ENCODE measurements around the gene KANK3.
"Not testable (repeated sequence)": the region's sequence is repeated elsewhere in the genome, so short reads cannot be mapped to it uniquely, and the experiment has no call there.

The KANK3 gene

DNA sequence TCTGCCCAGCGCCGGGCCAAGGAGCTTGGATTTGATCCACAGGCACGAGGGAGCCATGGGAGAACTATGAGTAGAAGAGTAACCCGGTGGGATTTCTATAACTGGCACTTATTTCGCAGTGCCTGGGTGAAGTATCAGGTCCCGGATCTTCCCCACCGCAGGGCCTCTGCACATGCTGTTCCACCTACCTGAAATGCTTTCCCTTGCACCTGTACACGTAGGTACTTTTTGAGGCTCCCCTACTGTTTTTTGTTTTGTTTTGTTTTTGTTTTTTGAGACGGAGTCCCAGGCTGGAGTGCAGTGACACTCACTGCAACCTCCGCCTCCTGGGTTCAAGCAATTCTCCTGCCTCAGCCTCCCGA lies 402 bp upstream of the KANK3 start:
- no peak overlapping the region for H2AK5ac ChIP-seq (ENCODE audit: low read length, severe bottlenecking)
- no peak overlapping the region for H3K27ac ChIP-seq (ENCODE audit: low read length, poor library complexity, severe bottlenecking)
- H2BK5ac ChIP-seq (ENCODE audit: low read depth, low read length, poor library complexity, severe bottlenecking): no peak overlapping the region
- H3K9me3 ChIP-seq (ENCODE audit: control insufficient read depth, low read length): no peaks in the 10 kb centered on the region
- H2AFZ ChIP-seq (ENCODE audit: low read depth, low read length): peak overlapping the region; percentile 39
- no peak overlapping the region for H2BK120ac ChIP-seq (ENCODE audit: low read depth, low read length)
- no peak overlapping the region for H2BK15ac ChIP-seq (ENCODE audit: low read depth, poor library complexity, severe bottlenecking)
- H3K79me1 ChIP-seq (replicated peaks; ENCODE audit: low read length, poor library complexity, severe bottlenecking): no peaks in the 10 kb centered on the region
- 55% methylated on average over 10 of the region's 11 CpGs for WGBS
- no peak overlapping the region for H3K23ac ChIP-seq (ENCODE audit: low read length in 2 of 2)
- peak overlapping the region in 1 of 2 experiments; percentile 5 for H3K18ac ChIP-seq (ENCODE audit: low read depth in 1 of 2, low read length in 2 of 2)
- no peaks in the 10 kb centered on the region for H3K36me3 ChIP-seq (ENCODE audit: control insufficient read depth in 1 of 2, insufficient read depth in 2 of 2, low read depth in 1 of 2, low read length in 2 of 2)
- peak overlapping the region; percentile 71 for H3K4me2 ChIP-seq (ENCODE audit: low read length, poor library complexity, severe bottlenecking)
- H3K9ac ChIP-seq (ENCODE audit: low read length): no peak overlapping the region
- peak overlapping the region in 1 of 2 experiments; percentile 66 for H3K4me3 ChIP-seq (ENCODE audit: insufficient read depth in 1 of 2, low read depth in 1 of 2, low read length in 2 of 2)
- H3K4ac ChIP-seq (ENCODE audit: low read depth in 1 of 2, low read length in 2 of 2): no peak overlapping the region
- no peak for DNase-seq
- peak overlapping the region; percentile 12 for H4K91ac ChIP-seq (ENCODE audit: low read length)
- no peak overlapping the region for H4K8ac ChIP-seq (ENCODE audit: low read length)
- H2BK12ac ChIP-seq (ENCODE audit: low read length in 2 of 2): no peak overlapping the region
- no peak overlapping the region for H3K14ac ChIP-seq (ENCODE audit: low read length in 2 of 2)
- peaks cover 21 to 45% of the 10 kb centered on the region in 2 experiments for H3K27me3 ChIP-seq (ENCODE audit: control insufficient read depth in 1 of 2, insufficient read depth in 1 of 2, low read length in 2 of 2)
- peaks cover 18% of the 10 kb centered on the region for H3K4me1 ChIP-seq (ENCODE audit: control insufficient read depth, insufficient read depth, low read depth, low read length)

GRCh38 chr19:8342316-8342683 lies 762 bp downstream of the KANK3 start:
- H3K4me1 ChIP-seq (ENCODE audit: control insufficient read depth, insufficient read depth, low read depth, low read length): peaks cover 16% of the 10 kb centered on the region

GRCh38 chr19:8341504-8341903 lies 1.6 kb downstream of the KANK3 start:
- H3K4ac ChIP-seq (ENCODE audit: low read depth in 1 of 2, low read length in 2 of 2); H3K14ac ChIP-seq (ENCODE audit: low read length in 2 of 2); H2BK15ac ChIP-seq (ENCODE audit: low read depth, poor library complexity, severe bottlenecking); H3K9me3 ChIP-seq (ENCODE audit: control insufficient read depth, low read length); H3K4me3 ChIP-seq (ENCODE audit: insufficient read depth in 1 of 2, low read depth in 1 of 2, low read length in 2 of 2); H3K18ac ChIP-seq (ENCODE audit: low read depth in 1 of 2, low read length in 2 of 2); H2BK12ac ChIP-seq (ENCODE audit: low read length in 2 of 2); H3K27ac ChIP-seq (ENCODE audit: low read length, poor library complexity, severe bottlenecking); H3K4me2 ChIP-seq (ENCODE audit: low read length, poor library complexity, severe bottlenecking); H4K91ac ChIP-seq (ENCODE audit: low read length); H3K23ac ChIP-seq (ENCODE audit: low read length in 2 of 2); H3K79me1 ChIP-seq (replicated peaks; ENCODE audit: low read length, poor library complexity, severe bottlenecking); H3K9ac ChIP-seq (ENCODE audit: low read length); H2BK5ac ChIP-seq (ENCODE audit: low read depth, low read length, poor library complexity, severe bottlenecking); H3K36me3 ChIP-seq (ENCODE audit: control insufficient read depth in 1 of 2, insufficient read depth in 2 of 2, low read depth in 1 of 2, low read length in 2 of 2); H2AFZ ChIP-seq (ENCODE audit: low read depth, low read length); H2BK120ac ChIP-seq (ENCODE audit: low read depth, low read length); H2AK5ac ChIP-seq (ENCODE audit: low read length, severe bottlenecking); H4K8ac ChIP-seq (ENCODE audit: low read length); DNase-seq: not testable (repeated sequence)
- 100% methylated on average over 4 of the region's 4 CpGs for WGBS
- peaks cover 16% of the 10 kb centered on the region for H3K4me1 ChIP-seq (ENCODE audit: control insufficient read depth, insufficient read depth, low read depth, low read length)
- H3K27me3 ChIP-seq (ENCODE audit: control insufficient read depth in 1 of 2, insufficient read depth in 1 of 2, low read length in 2 of 2): peaks cover 21 to 55% of the 10 kb centered on the region in 2 experiments

More at GRCh38 chr19:8342316-8342683, 762 bp downstream of the KANK3 start:
- Histone ChIP-seq H3K18ac (ENCODE audit: low read depth in 1 of 2, low read length in 2 of 2) (no peak overlapping the region), H2BK120ac (ENCODE audit: low read depth, low read length) (no peak overlapping the region), H2BK15ac (ENCODE audit: low read depth, poor library complexity, severe bottlenecking) (no peak overlapping the region), H3K36me3 (ENCODE audit: control insufficient read depth in 1 of 2, insufficient read depth in 2 of 2, low read depth in 1 of 2, low read length in 2 of 2) (no peaks in the 10 kb centered on the region), H3K4me2 (ENCODE audit: low read length, poor library complexity, severe bottlenecking) (no peak overlapping the region), H3K27ac (ENCODE audit: low read length, poor library complexity, severe bottlenecking) (no peak overlapping the region), H2BK12ac (ENCODE audit: low read length in 2 of 2) (peak overlapping the region in 1 of 2 experiments; percentile 29), H3K23ac (ENCODE audit: low read length in 2 of 2) (no peak overlapping the region), H3K4me3 (ENCODE audit: insufficient read depth in 1 of 2, low read depth in 1 of 2, low read length in 2 of 2) (no peak overlapping the region), H4K91ac (ENCODE audit: low read length) (no peak overlapping the region), H2AK5ac (ENCODE audit: low read length, severe bottlenecking) (no peak overlapping the region), H4K8ac (ENCODE audit: low read length) (no peak overlapping the region), H2BK5ac (ENCODE audit: low read depth, low read length, poor library complexity, severe bottlenecking) (no peak overlapping the region), H2AFZ (ENCODE audit: low read depth, low read length) (no peak overlapping the region), H3K14ac (ENCODE audit: low read length in 2 of 2) (no peak overlapping the region), H3K4ac (ENCODE audit: low read depth in 1 of 2, low read length in 2 of 2) (no peak overlapping the region), H3K79me1 (replicated peaks; ENCODE audit: low read length, poor library complexity, severe bottlenecking) (no peaks in the 10 kb centered on the region), H3K9me3 (ENCODE audit: control insufficient read depth, low read length) (no peaks in the 10 kb centered on the region), H3K9ac (ENCODE audit: low read length) (no peak overlapping the region), H3K27me3 (ENCODE audit: control insufficient read depth in 1 of 2, insufficient read depth in 1 of 2, low read length in 2 of 2) (peaks cover 21 to 51% of the 10 kb centered on the region in 2 experiments)
- no peak for DNase-seq
- 51% methylated on average over 14 of the region's 14 CpGs for WGBS

GRCh38 chr19:8340341-8341096 lies 2.5 kb downstream of the KANK3 start:
- no peak overlapping the region for H4K8ac ChIP-seq (ENCODE audit: low read length)
- H3K4me2 ChIP-seq (ENCODE audit: low read length, poor library complexity, severe bottlenecking): no peak overlapping the region
- no peak overlapping the region for H2BK15ac ChIP-seq (ENCODE audit: low read depth, poor library complexity, severe bottlenecking)
- no peak overlapping the region for H3K23ac ChIP-seq (ENCODE audit: low read length in 2 of 2)
- no peak overlapping the region for H2AFZ ChIP-seq (ENCODE audit: low read depth, low read length)
- no peak overlapping the region for H2AK5ac ChIP-seq (ENCODE audit: low read length, severe bottlenecking)
- no peak overlapping the region for H3K27ac ChIP-seq (ENCODE audit: low read length, poor library complexity, severe bottlenecking)
- H3K9ac ChIP-seq (ENCODE audit: low read length): no peak overlapping the region
- DNase-seq: peak; percentile 49
- H3K27me3 ChIP-seq (ENCODE audit: control insufficient read depth in 1 of 2, insufficient read depth in 1 of 2, low read length in 2 of 2): peaks cover 27 to 65% of the 10 kb centered on the region in 2 experiments
- H3K14ac ChIP-seq (ENCODE audit: low read length in 2 of 2): no peak overlapping the region
- no peak overlapping the region for H2BK120ac ChIP-seq (ENCODE audit: low read depth, low read length)
- no peaks in the 10 kb centered on the region for H3K9me3 ChIP-seq (ENCODE audit: control insufficient read depth, low read length)
- no peak overlapping the region for H3K4me3 ChIP-seq (ENCODE audit: insufficient read depth in 1 of 2, low read depth in 1 of 2, low read length in 2 of 2)
- H3K18ac ChIP-seq (ENCODE audit: low read depth in 1 of 2, low read length in 2 of 2): no peak overlapping the region
- H2BK12ac ChIP-seq (ENCODE audit: low read length in 2 of 2): no peak overlapping the region
- no peak overlapping the region for H3K4ac ChIP-seq (ENCODE audit: low read depth in 1 of 2, low read length in 2 of 2)
- no peaks in the 10 kb centered on the region for H3K79me1 ChIP-seq (replicated peaks; ENCODE audit: low read length, poor library complexity, severe bottlenecking)
- no peak overlapping the region for H4K91ac ChIP-seq (ENCODE audit: low read length)
- H3K4me1 ChIP-seq (ENCODE audit: control insufficient read depth, insufficient read depth, low read depth, low read length): peaks cover 17% of the 10 kb centered on the region
- 15% methylated on average over 15 of the region's 15 CpGs for WGBS
- no peak overlapping the region for H2BK5ac ChIP-seq (ENCODE audit: low read depth, low read length, poor library complexity, severe bottlenecking)
- no peaks in the 10 kb centered on the region for H3K36me3 ChIP-seq (ENCODE audit: control insufficient read depth in 1 of 2, insufficient read depth in 2 of 2, low read depth in 1 of 2, low read length in 2 of 2)

Measured in mesenchymal stem cell (in vitro differentiated cells and primary cell).